K562 (cell line): ENCODE results near the gene PLCG2. TPM values are rescaled to one million over a fixed set of nuclear protein-coding genes. Genes with fewer than 3 reads are reported as not detected.

Experiments used
- ATAC-seq: fragments of 200-7000 bp; cut with Tn5 transposase; 3 replicates; pipeline ENCODE4 v1.9.1; 2020; ENCODE audit warnings: moderate library complexity
- BruUV-seq: library from RNA; stranded (reverse); fragments of 400-500 nt; replicated peaks from 2 replicates; lab custom pipeline; 2021; lab: Mats Ljungman, UMichigan
- CTCF ChIA-PET: fragments of 300-600 bp; formaldehyde crosslinking; extraction: SDS; loops from one replicate; lab custom pipeline; 2021; ENCODE audit warnings: low intra/inter-chr PET ratio; lab: Yijun Ruan, JAX
- POLR2A ChIA-PET: fragments of 300-600, 350-650 bp; sonication (Branson Sonifier 250); formaldehyde crosslinking; extraction: SDS; loops from one replicate; lab custom pipeline; 2021; ENCODE audit warnings: antibody characterized with exemption, inconsistent platforms; lab: Yijun Ruan, JAX
- DNase-seq, 4 experiments: peaks; one replicate each; pipeline versions ENCODE4 v3.0.0 to v3.0.0-alpha.2; 2011 to 2018; ENCODE audit warnings: low spot score in 3 of 4, mixed read lengths in 3 of 4; ENCODE audit errors: extremely low read depth in 1 of 4
- FAIRE-seq: peaks from 2 replicates; lab custom pipeline; 2011; peaks lifted over from hg19 to GRCh38; lab: Jason Lieb, UNC
- H2AFZ ChIP-seq: 2 replicates; pipeline ENCODE4 v1.6.0; 2011; ENCODE audit warnings: low read depth, low read length, control low read depth, inconsistent platforms
- H3K27ac ChIP-seq: fragments of 200-600 bp; 3 replicates; pipeline ENCODE4 v1.8.0; 2011; ENCODE audit warnings: low read depth, mild to moderate bottlenecking, control low read depth, inconsistent platforms, low read length, moderate library complexity, mixed read lengths; ENCODE audit errors: extremely low read depth
- H3K27me3 ChIP-seq, 2 experiments: fragments of 300-600 bp in 1 of 2; 2 replicates in 1 of 2; 3 replicates in 1 of 2; pipeline versions ENCODE4 v1.6.0 to v1.8.0; 2011; ENCODE audit warnings: inconsistent platforms in 2 of 2, low read length in 2 of 2, mild to moderate bottlenecking in 1 of 2, mixed read lengths in 1 of 2, moderate library complexity in 1 of 2; ENCODE audit not compliant: control insufficient read depth in 2 of 2, insufficient read depth in 2 of 2
- H3K36me3 ChIP-seq: fragments of 300-600 bp; 3 replicates; pipeline ENCODE4 v1.8.0; 2011; ENCODE audit warnings: mild to moderate bottlenecking, low read length, inconsistent platforms; ENCODE audit not compliant: control insufficient read depth, insufficient read depth
- H3K4me1 ChIP-seq, 2 experiments: fragments of 200-600 bp in 1 of 2; replicated peaks in 1 of 2; 2 replicates in 1 of 2; 3 replicates in 1 of 2; pipeline versions ENCODE4 v1.5.1 to v1.8.0; 2011; ENCODE audit warnings: inconsistent platforms in 2 of 2, low read length in 2 of 2, mild to moderate bottlenecking in 1 of 2, mixed read lengths in 1 of 2, moderate library complexity in 1 of 2; ENCODE audit not compliant: control insufficient read depth in 2 of 2, insufficient read depth in 2 of 2
- H3K4me2 ChIP-seq: 2 replicates; pipeline ENCODE4 v1.6.1; 2011; ENCODE audit warnings: low read length, control low read depth, inconsistent platforms, mixed read lengths; ENCODE audit not compliant: insufficient read depth
- H3K4me3 ChIP-seq: fragments of 200-600 bp; sonication (generic), shearing (Covaris generic); 2 replicates; pipeline ENCODE4 v1.5.1; 2016; ENCODE audit warnings: control low read depth, inconsistent platforms
- H3K79me2 ChIP-seq: fragments of 200-600 bp; 3 replicates; pipeline ENCODE4 v1.8.0; 2011; ENCODE audit warnings: low read length, inconsistent platforms; ENCODE audit not compliant: control insufficient read depth, insufficient read depth
- H3K9ac ChIP-seq, 2 experiments: 2 replicates each; pipeline versions ENCODE4 v1.6.0 to v1.6.1; 2011; ENCODE audit warnings: low read depth in 2 of 2, low read length in 2 of 2, control low read depth in 1 of 2, inconsistent platforms in 1 of 2, mild to moderate bottlenecking in 1 of 2, mixed read lengths in 1 of 2; ENCODE audit not compliant: insufficient read depth in 1 of 2
- H3K9me1 ChIP-seq: one replicate; pipeline ENCODE4 v1.6.0; 2011; ENCODE audit warnings: inconsistent platforms, mild to moderate bottlenecking, low read length, moderate library complexity; ENCODE audit not compliant: control insufficient read depth, insufficient read depth
- H3K9me3 ChIP-seq: replicated peaks from 2 replicates; pipeline ENCODE4 v1.5.1; 2011; ENCODE audit warnings: low read depth, low read length, inconsistent platforms; ENCODE audit not compliant: control insufficient read depth, insufficient read depth
- H4K20me1 ChIP-seq: replicated peaks from 2 replicates; pipeline ENCODE4 v1.6.1; 2011; ENCODE audit warnings: low read length, inconsistent platforms, mixed read lengths; ENCODE audit not compliant: control insufficient read depth, insufficient read depth
- DMBX1 ChIP-seq: fragments of 250-450 bp; sonication (Bioruptor Pico); IDR thresholded peaks from 2 replicates; pipeline ENCODE4 v1.8.0; 2022; ENCODE audit warnings: inconsistent platforms, mild to moderate bottlenecking, moderate library complexity, borderline replicate concordance
- ELF1 ChIP-seq: fragments of 200-800 bp; sonication (Bioruptor generic); IDR thresholded peaks from 2 replicates; pipeline ENCODE4 v1.6.1; 2016; ENCODE audit warnings: missing genetic modification characterization, missing compliant biosample characterization
- ETV1 ChIP-seq: fragments of 450-650 bp; conservative IDR thresholded peaks from 2 replicates; pipeline ENCODE4 v1.6.1; 2016; ENCODE audit warnings: missing genetic modification characterization, control low read depth, low read depth, missing compliant biosample characterization
- FOXP4 ChIP-seq: sonication (generic); formaldehyde crosslinking; IDR thresholded peaks from 2 replicates; pipeline ENCODE4 v1.8.0; 2022; ENCODE audit warnings: mild to moderate bottlenecking, missing genetic modification reagents, borderline replicate concordance
- PRMT5 ChIP-seq: sonication (generic); formaldehyde crosslinking; IDR thresholded peaks from 2 replicates; pipeline ENCODE4 v1.5.0; 2020; ENCODE audit warnings: missing genetic modification reagents
- RFX5 ChIP-seq: IDR thresholded peaks from 2 replicates; pipeline ENCODE4 v1.6.1; 2011; ENCODE audit warnings: low read depth, mild to moderate bottlenecking, improper control_type of control experiment, low read length
- STAT5A ChIP-seq: IDR thresholded peaks from 2 replicates; pipeline ENCODE4 v1.6.1; 2012; ENCODE audit warnings: low read length, inconsistent platforms, borderline replicate concordance
- TEAD2 ChIP-seq: fragments of 450-650 bp; IDR thresholded peaks from 2 replicates; pipeline ENCODE4 v1.6.1; 2016; ENCODE audit warnings: missing genetic modification characterization, control low read depth, missing compliant biosample characterization
- ZFP91 ChIP-seq: sonication (generic); formaldehyde crosslinking; IDR thresholded peaks from 2 replicates; pipeline ENCODE4 v1.8.0; 2022; ENCODE audit warnings: mild to moderate bottlenecking, missing genetic modification reagents
- ZKSCAN8 ChIP-seq: fragments of 200-800 bp; sonication (Bioruptor generic); IDR thresholded peaks from 2 replicates; pipeline ENCODE4 v1.6.1; 2016; ENCODE audit warnings: missing genetic modification characterization, missing compliant biosample characterization
- ZNF408 ChIP-seq: fragments of 250-450 bp; sonication (Bioruptor Pico); IDR thresholded peaks from 2 replicates; pipeline ENCODE4 v1.4.0; 2020; ENCODE audit warnings: low read depth, mild to moderate bottlenecking, moderate library complexity
- ZSCAN32 ChIP-seq: fragments of 450-650 bp; formaldehyde crosslinking; IDR thresholded peaks from 2 replicates; pipeline ENCODE4 v1.4.0; 2020; ENCODE audit warnings: mild to moderate bottlenecking, moderate library complexity
- WGBS: fragments of 100-300 bp; shearing (Covaris generic); methylation state at CpG from one replicate; pipeline ENCODE4 v1.1.6; 2016; ENCODE audit warnings: low coverage, mixed read lengths; ENCODE audit not compliant: insufficient coverage; ENCODE audit errors: missing lambda C conversion rate; 5-methylcytosine and 5-hydroxymethylcytosine counted together
- in situ Hi-C: fragments of 300-500 bp; cut with MboI; formaldehyde crosslinking; loops from 4 replicates; pipeline ENCODE4 v1.15.0; 2018; ENCODE audit warnings: inconsistent platforms, mixed read lengths
- intact Hi-C: fragments of 100-400 bp; cut with micrococcal nuclease; formaldehyde crosslinking; loops from 2 replicates; pipeline ENCODE4 v1.14.2; 2022
- polyA plus RNA-seq, 8 experiments: library from polyadenylated mRNA; depleted of rRNA in 4 of 8; stranded (reverse) in 5 of 8; unstranded in 3 of 8; fragments of >200 nt; fragmentation: Nextera tagmentation in 2 of 8; fragmentation: Illumina TruSeq in 1 of 8; extraction: Ambion mirVana in 2 of 8; extraction: Trizol in 1 of 8; gene quantifications; 2 replicates each; pipeline versions ENCODE4 v1.2.1 to v1.2.3, GENCODE V29; 2011 to 2014; ENCODE audit warnings: inconsistent platforms in 1 of 8, missing spikeins in 1 of 8
- total RNA-seq, 7 experiments: library from RNA; depleted of rRNA in 6 of 7; stranded (reverse); fragments of >200 nt in 6 of 7; fragmentation: Illumina TruSeq in 2 of 7; extraction: Trizol in 2 of 7; gene quantifications; 2 replicates each; pipeline versions ENCODE4 v1.2.1 to v1.2.3, GENCODE V29; 2011 to 2021; ENCODE audit warnings: low replicate concordance in 1 of 7

PLCG2 gene
- total and polyA plus RNA-seq, 9 of the 15 experiments (the other 6 are each of a cell fraction or from before 2014, with no cell fraction given), result 0.94 to 7.1 (median 3.1) TPM

DNA sequence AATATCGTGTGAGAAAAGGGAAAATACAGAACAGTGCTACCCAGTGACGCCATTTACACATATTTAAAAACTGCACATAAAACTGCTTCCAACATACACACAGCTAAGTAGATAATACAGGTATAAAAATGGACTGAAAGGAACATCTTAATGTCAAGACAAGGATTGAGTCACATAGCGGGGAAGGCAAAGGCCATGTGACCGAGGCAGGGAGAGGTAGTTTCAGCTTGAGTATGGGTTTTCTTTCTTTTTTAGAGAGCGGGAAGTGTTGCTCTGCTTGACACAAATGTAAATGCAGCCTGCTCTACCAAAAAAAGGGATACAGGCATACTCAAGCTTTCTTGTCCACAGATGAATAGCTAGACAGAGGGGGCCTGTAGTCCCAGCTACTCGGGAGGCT lies 185.7 kb downstream of the PLCG2 start:
- intact Hi-C loops, result no loop called here
- in situ Hi-C loops, result no loop called here
- H3K4me1 ChIP-seq, result no peaks in the 10 kb centered on the region
- BruUV-seq, result no TSS peak
- H4K20me1 ChIP-seq, result 0 out of 2 replicates have a peak, but pooled peaks cover 4% of the 10 kb centered on the region
- no peak overlapping the region for H3K9ac ChIP-seq
- no peak overlapping the region for H3K27ac ChIP-seq
- H3K27me3 ChIP-seq, result peaks cover 5 to 14% of the 10 kb centered on the region in 2 experiments; a peak in 3 of 5 replicates
- ATAC-seq (no peak), FAIRE-seq (no peak), DNase-seq (no peak)
- H3K36me3 ChIP-seq, result no peaks in the 10 kb centered on the region
- no peaks in the 10 kb centered on the region for H3K9me3 ChIP-seq
- no peak overlapping the region; the same call in 1 of the 2 replicates for H2AFZ ChIP-seq
- TF ChIP-seq RFX5 (no peak), ELF1 (no peak), ZSCAN32 (CRISPR knock-in tag) (no peak), ETV1 (tag) (no peak)
- H3K4me3 ChIP-seq, result no peak overlapping the region
- no peaks in the 10 kb centered on the region for H3K9me1 ChIP-seq
- no peak overlapping the region for H3K4me2 ChIP-seq
- WGBS, result under 1% methylated on average over 6 of the region's 6 CpGs
- H3K79me2 ChIP-seq, result no peaks in the 10 kb centered on the region
- ChIA-PET CTCF (no interaction called here), POLR2A (no interaction called here)

GRCh38 chr16:81967358-81967757 lies 188.3 kb downstream of the PLCG2 start:
- Histone ChIP-seq H2AFZ (no peak overlapping the region), H3K9ac (no peak overlapping the region), H3K27me3 (peaks cover 0 to 14% of the 10 kb centered on the region in 2 experiments; a peak in 2 of 5 replicates), H4K20me1 (0 out of 2 replicates have a peak, but pooled peaks cover 4% of the 10 kb centered on the region), H3K79me2 (no peaks in the 10 kb centered on the region), H3K9me3 (no peaks in the 10 kb centered on the region), H3K36me3 (no peaks in the 10 kb centered on the region), H3K4me1 (no peaks in the 10 kb centered on the region), H3K27ac (no peak overlapping the region), H3K9me1 (no peaks in the 10 kb centered on the region), H3K4me3 (no peak overlapping the region), H3K4me2 (no peak overlapping the region)
- in situ Hi-C loops, result no loop called here
- FAIRE-seq, result no peak
- intact Hi-C loops, result no loop called here
- ChIA-PET CTCF (no interaction called here), POLR2A (no interaction called here)
- no peak for ATAC-seq
- 1% methylated on average over 5 of the region's 5 CpGs for WGBS
- DNase-seq, result no peak
- no TSS peak for BruUV-seq
- TF ChIP-seq FOXP4 (CRISPR knock-in tag), result no peak
- TF ChIP-seq DMBX1 (CRISPR knock-in tag), result no peak
- TF ChIP-seq ZKSCAN8, result no peak
- TF ChIP-seq ZNF408 (CRISPR knock-in tag), result no peak
- TF ChIP-seq PRMT5 (CRISPR knock-in tag), result no peak
- TF ChIP-seq STAT5A, result no peak
- TF ChIP-seq TEAD2 (tag), result no peak
- no peak for TF ChIP-seq ZFP91 (CRISPR knock-in tag)
